Neural cell (in vitro differentiated cells): Measurements from ENCODE around the gene LGALS3BP. TPM values are rescaled to one million over a fixed set of nuclear protein-coding genes. Genes with fewer than 3 reads are reported as not detected.

ENCODE experiments used
- H2AFZ ChIP-seq: fragments of 200-600, 300-800 bp; sonication (generic), shearing (Covaris generic); 2 replicates; pipeline ENCODE4 v1.6.0; 2014; ENCODE audit warnings: low read depth, mild to moderate bottlenecking, antibody characterized with exemption, low read length, moderate library complexity
- H3F3A ChIP-seq: fragments of 200-600 bp; shearing (Covaris generic); 2 replicates; pipeline ENCODE4 v1.6.1; 2016; ENCODE audit warnings: mild to moderate bottlenecking, moderate library complexity, mixed read lengths, antibody characterized with exemption, low read length; ENCODE audit not compliant: insufficient read depth, poor library complexity, severe bottlenecking
- H3K27ac ChIP-seq: fragments of 200-600, 300-800 bp; sonication (generic), shearing (Covaris generic); 2 replicates; pipeline ENCODE4 v1.5.1; 2014; ENCODE audit warnings: mild to moderate bottlenecking, low read length, moderate library complexity
- H3K27me3 ChIP-seq: fragments of 300-800, 200-600 bp; sonication (generic), shearing (Covaris generic); 2 replicates; pipeline ENCODE4 v1.6.0; 2014; ENCODE audit warnings: mild to moderate bottlenecking, low read depth, low read length, moderate library complexity; ENCODE audit not compliant: insufficient read depth
- H3K36me3 ChIP-seq: fragments of 300-800, 200-600 bp; sonication (generic), shearing (Covaris generic); 2 replicates; pipeline ENCODE4 v1.5.1; 2014; ENCODE audit warnings: mild to moderate bottlenecking, antibody characterized with exemption, low read length, moderate library complexity; ENCODE audit not compliant: insufficient read depth
- H3K4me2 ChIP-seq: fragments of 300-800, 200-600 bp; sonication (generic), shearing (Covaris generic); 2 replicates; pipeline ENCODE4 v1.6.0; 2014; ENCODE audit warnings: mild to moderate bottlenecking, low read length
- H3K4me3 ChIP-seq: fragments of 300-800, 200-600 bp; sonication (generic), shearing (Covaris generic); 2 replicates; pipeline ENCODE4 v1.5.1; 2014; ENCODE audit warnings: mild to moderate bottlenecking, low read length, moderate library complexity
- H3K79me2 ChIP-seq: fragments of 200-600 bp; shearing (Covaris generic); replicated peaks from 2 replicates; pipeline ENCODE4 v1.6.0; 2014; ENCODE audit warnings: mild to moderate bottlenecking, low read length, moderate library complexity; ENCODE audit not compliant: insufficient read depth
- H3K9ac ChIP-seq: fragments of 300-800, 200-600 bp; sonication (generic), shearing (Covaris generic); 2 replicates; pipeline ENCODE4 v1.6.1; 2016; ENCODE audit warnings: mild to moderate bottlenecking, low read length, mixed read lengths
- H3K9me2 ChIP-seq: fragments of 200-600 bp; shearing (Covaris generic); 2 replicates; pipeline ENCODE4 v1.6.1; 2016; ENCODE audit warnings: mild to moderate bottlenecking, low read length, mixed read lengths; ENCODE audit not compliant: insufficient read depth
- H3K9me3 ChIP-seq: fragments of 200-600, 300-800 bp; sonication (generic), shearing (Covaris generic); 2 replicates; pipeline ENCODE4 v1.6.1; 2016; ENCODE audit warnings: mild to moderate bottlenecking, mixed run types, low read length, moderate library complexity, mixed read lengths
- H4K20me1 ChIP-seq: fragments of 200-600 bp; shearing (Covaris generic); 2 replicates; pipeline ENCODE4 v1.6.1; 2016; ENCODE audit warnings: mild to moderate bottlenecking, mixed run types; ENCODE audit not compliant: insufficient read depth
- EP300 ChIP-seq: fragments of 450-650 bp; conservative IDR thresholded peaks from 2 replicates; pipeline ENCODE4 v1.6.1; 2014; ENCODE audit warnings: antibody characterized with exemption, mild to moderate bottlenecking, moderate library complexity; ENCODE audit not compliant: poor library complexity, severe bottlenecking
- EZH2 ChIP-seq: fragments of 200-600, 300-800 bp; shearing (Covaris generic), sonication (generic); IDR thresholded peaks from 2 replicates; pipeline ENCODE4 v1.6.1; 2014; ENCODE audit warnings: antibody characterized with exemption, low read length, borderline replicate concordance, mild to moderate bottlenecking; ENCODE audit not compliant: insufficient read depth, poor library complexity, severe bottlenecking
- MXI1 ChIP-seq: fragments of 450-650 bp; conservative IDR thresholded peaks from 2 replicates; pipeline ENCODE4 v1.6.1; 2014; ENCODE audit warnings: antibody characterized with exemption, mild to moderate bottlenecking; ENCODE audit not compliant: poor library complexity, severe bottlenecking
- POLR2AphosphoS5 ChIP-seq: IDR thresholded peaks from 2 replicates; pipeline ENCODE4 v1.6.1; 2012
- RAD21 ChIP-seq: fragments of 450-650 bp; conservative IDR thresholded peaks from 2 replicates; pipeline ENCODE4 v1.6.1; 2014; ENCODE audit warnings: antibody characterized with exemption, mild to moderate bottlenecking, moderate library complexity
- REST ChIP-seq: IDR thresholded peaks from 2 replicates; pipeline ENCODE4 v1.6.1; 2012; ENCODE audit warnings: borderline replicate concordance
- SMC3 ChIP-seq: fragments of 450-650 bp; conservative IDR thresholded peaks from 2 replicates; pipeline ENCODE4 v1.6.1; 2014; ENCODE audit warnings: antibody characterized with exemption, mild to moderate bottlenecking, moderate library complexity; ENCODE audit not compliant: poor library complexity
- TAF1 ChIP-seq: IDR thresholded peaks from 2 replicates; pipeline ENCODE4 v1.6.1; 2012; ENCODE audit warnings: low read depth
- polyA plus RNA-seq: library from polyadenylated mRNA; depleted of rRNA; stranded (reverse); fragments of >200 nt; gene quantifications from 2 replicates; pipeline ENCODE4 v1.2.3, GENCODE V29; 2014
- TF ChIP-seq, protein P1 (sequence below): fragments of 450-650 bp; IDR thresholded peaks from 2 replicates; pipeline ENCODE4 v1.5.1; 2014; ENCODE audit warnings: antibody characterized with exemption, mild to moderate bottlenecking, moderate library complexity; ENCODE audit not compliant: poor library complexity, severe bottlenecking

Gene LGALS3BP
- polyA plus RNA-seq, 1 donor from 2014 or later: 5.4 TPM

DNA sequence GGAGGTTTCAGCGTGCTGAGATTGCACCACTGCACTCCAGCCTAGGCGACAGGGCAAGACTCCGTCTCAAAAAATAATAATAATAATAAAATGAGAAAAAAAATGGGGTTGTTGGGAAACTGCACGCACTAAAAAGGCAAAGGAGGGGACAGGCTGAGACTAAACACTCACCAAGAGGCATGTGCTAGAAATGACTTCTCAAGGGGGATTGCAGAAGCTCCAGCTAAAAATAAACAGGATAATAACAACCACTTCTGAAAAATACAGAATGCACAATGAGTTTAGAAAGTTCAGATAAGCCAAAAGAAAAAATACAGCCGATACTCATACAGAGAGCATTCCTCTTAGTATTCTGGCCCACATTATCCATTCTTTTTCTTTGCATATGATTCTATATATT, 39.5 kb downstream of the LGALS3BP start:
- H3K27me3 ChIP-seq: no peaks in the 10 kb centered on the region
- no peaks in the 10 kb centered on the region for H3K9me2 ChIP-seq
- no peaks in the 10 kb centered on the region for H3K36me3 ChIP-seq
- no peak overlapping the region for H3K4me3 ChIP-seq
- no peaks in the 10 kb centered on the region for H3K9me3 ChIP-seq
- H3K4me2 ChIP-seq: no peak overlapping the region
- no peaks in the 10 kb centered on the region for H3K79me2 ChIP-seq
- peak overlapping the region; percentile 61 for H3K27ac ChIP-seq
- no peaks in the 10 kb centered on the region for H4K20me1 ChIP-seq
- H3F3A ChIP-seq: no peaks in the 10 kb centered on the region
- no peak overlapping the region for H2AFZ ChIP-seq
- H3K9ac ChIP-seq: no peak overlapping the region
- no peak for TF ChIP-seq EZH2
- no peak for TF ChIP-seq POLR2AphosphoS5
- no peak for TF ChIP-seq RAD21
- TF ChIP-seq REST: no peak
- TF ChIP-seq MXI1: no peak
- no peak for TF ChIP-seq EP300
- TF ChIP-seq, protein P1, sequence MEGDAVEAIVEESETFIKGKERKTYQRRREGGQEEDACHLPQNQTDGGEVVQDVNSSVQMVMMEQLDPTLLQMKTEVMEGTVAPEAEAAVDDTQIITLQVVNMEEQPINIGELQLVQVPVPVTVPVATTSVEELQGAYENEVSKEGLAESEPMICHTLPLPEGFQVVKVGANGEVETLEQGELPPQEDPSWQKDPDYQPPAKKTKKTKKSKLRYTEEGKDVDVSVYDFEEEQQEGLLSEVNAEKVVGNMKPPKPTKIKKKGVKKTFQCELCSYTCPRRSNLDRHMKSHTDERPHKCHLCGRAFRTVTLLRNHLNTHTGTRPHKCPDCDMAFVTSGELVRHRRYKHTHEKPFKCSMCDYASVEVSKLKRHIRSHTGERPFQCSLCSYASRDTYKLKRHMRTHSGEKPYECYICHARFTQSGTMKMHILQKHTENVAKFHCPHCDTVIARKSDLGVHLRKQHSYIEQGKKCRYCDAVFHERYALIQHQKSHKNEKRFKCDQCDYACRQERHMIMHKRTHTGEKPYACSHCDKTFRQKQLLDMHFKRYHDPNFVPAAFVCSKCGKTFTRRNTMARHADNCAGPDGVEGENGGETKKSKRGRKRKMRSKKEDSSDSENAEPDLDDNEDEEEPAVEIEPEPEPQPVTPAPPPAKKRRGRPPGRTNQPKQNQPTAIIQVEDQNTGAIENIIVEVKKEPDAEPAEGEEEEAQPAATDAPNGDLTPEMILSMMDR: no peak
- TF ChIP-seq SMC3: no peak
- no peak for TF ChIP-seq TAF1

DNA sequence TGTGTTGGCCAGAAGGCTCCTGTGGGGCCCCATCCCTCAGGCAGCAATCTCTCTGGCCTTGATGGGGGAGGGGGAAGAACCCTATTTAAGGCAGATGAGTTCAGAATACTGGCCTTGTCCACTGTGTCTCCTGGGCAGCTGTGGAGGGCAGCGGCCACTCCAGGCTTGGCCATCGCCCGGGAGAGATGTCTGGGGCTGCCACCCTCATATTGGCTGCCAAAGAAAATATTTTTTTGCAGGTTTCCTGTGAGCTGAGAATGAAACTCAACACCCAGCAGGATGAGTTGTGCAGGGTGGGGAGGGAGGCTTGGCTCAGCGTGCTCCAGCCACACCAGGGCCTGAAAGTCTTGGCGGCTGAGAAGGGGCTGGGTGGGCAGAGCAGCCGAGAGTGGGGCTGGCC, 40.1 kb downstream of the LGALS3BP start:
- Histone ChIP-seq H3K4me3 (no peak overlapping the region), H2AFZ (no peak overlapping the region), H3K4me2 (no peak overlapping the region), H3K9me2 (no peaks in the 10 kb centered on the region), H3K9ac (no peak overlapping the region), H3K9me3 (no peaks in the 10 kb centered on the region), H3K27ac (peak overlapping the region; percentile 61), H3F3A (no peaks in the 10 kb centered on the region), H3K79me2 (no peaks in the 10 kb centered on the region), H4K20me1 (no peaks in the 10 kb centered on the region), H3K36me3 (no peaks in the 10 kb centered on the region), H3K27me3 (no peaks in the 10 kb centered on the region)
- TF ChIP-seq MXI1 (no peak), SMC3 (no peak)
- TF ChIP-seq, protein P1: no peak
